ENCODE measurements around the gene MET. TPM values are rescaled to one million over a fixed set of nuclear protein-coding genes. Genes with fewer than 3 reads are reported as not detected.

The MET gene
- total RNA-seq, 1 donor from 2014 or later: 34.2 TPM

- Mint-ChIP-seq H3K27ac (peak overlapping the region; percentile 88), H3K36me3 (peaks cover 13% of the 10 kb centered on the region), H3K4me1 (ENCODE audit: unreplicated experiment) (no peaks in the 10 kb centered on the region), H3K27me3 (no peaks in the 10 kb centered on the region), H3K4me3 (peak overlapping the region; percentile 42), H3K9me3 (no peaks in the 10 kb centered on the region)
- no peak for TF ChIP-seq CTCF (conservative IDR thresholded peaks at IDR 0.05)
- DNase-seq (ENCODE audit: extremely low spot score, unreplicated experiment): no peak
Observed at GRCh38 chr7:116788572-116789197, 116.7 kb downstream of the MET start.

- Mint-ChIP-seq H3K27me3 (no peaks in the 10 kb centered on the region), H3K27ac (no peak overlapping the region), H3K4me3 (no peak overlapping the region), H3K4me1 (ENCODE audit: unreplicated experiment) (no peaks in the 10 kb centered on the region), H3K36me3 (peaks cover 18% of the 10 kb centered on the region), H3K9me3 (no peaks in the 10 kb centered on the region)
- no peak for TF ChIP-seq CTCF (conservative IDR thresholded peaks at IDR 0.05)
- DNase-seq (ENCODE audit: extremely low spot score, unreplicated experiment): no peak
Observed at GRCh38 chr7:116790025-116790424, 118.0 kb downstream of the MET start.

- no peak overlapping the region for H3K4me3 Mint-ChIP-seq
- no peaks in the 10 kb centered on the region for H3K9me3 Mint-ChIP-seq
- peaks cover 3% of the 10 kb centered on the region for H3K4me1 Mint-ChIP-seq (ENCODE audit: unreplicated experiment)
- peaks cover 18% of the 10 kb centered on the region for H3K36me3 Mint-ChIP-seq
- no peak overlapping the region for H3K27ac Mint-ChIP-seq
- DNase-seq (ENCODE audit: extremely low spot score, unreplicated experiment): no peak
- TF ChIP-seq CTCF (conservative IDR thresholded peaks at IDR 0.05): no peak
- no peaks in the 10 kb centered on the region for H3K27me3 Mint-ChIP-seq
Observed at GRCh38 chr7:116792813-116793212, 120.8 kb downstream of the MET start.

GRCh38 chr7:116793795-116794340 lies 121.9 kb downstream of the MET start:
- Mint-ChIP-seq H3K27me3 (no peaks in the 10 kb centered on the region), H3K9me3 (no peaks in the 10 kb centered on the region), H3K4me1 (ENCODE audit: unreplicated experiment) (peaks cover 7% of the 10 kb centered on the region), H3K4me3 (no peak overlapping the region), H3K36me3 (peaks cover 21% of the 10 kb centered on the region), H3K27ac (no peak overlapping the region)
- DNase-seq (ENCODE audit: extremely low spot score, unreplicated experiment): no peak
- TF ChIP-seq CTCF (conservative IDR thresholded peaks at IDR 0.05): no peak

- no peaks in the 10 kb centered on the region for H3K27me3 Mint-ChIP-seq
- H3K36me3 Mint-ChIP-seq: peaks cover 11% of the 10 kb centered on the region
- H3K27ac Mint-ChIP-seq: no peak overlapping the region
- no peak overlapping the region for H3K4me3 Mint-ChIP-seq
- H3K4me1 Mint-ChIP-seq (ENCODE audit: unreplicated experiment): peaks cover 16% of the 10 kb centered on the region
- no peak for DNase-seq (ENCODE audit: extremely low spot score, unreplicated experiment)
- no peak for TF ChIP-seq CTCF (conservative IDR thresholded peaks at IDR 0.05)
- H3K9me3 Mint-ChIP-seq: no peaks in the 10 kb centered on the region
Observed at GRCh38 chr7:116796471-116796870, 124.5 kb downstream of the MET start.

Data from type B pancreatic cell (in vitro differentiated cells).